Keratinocyte (primary cell): ENCODE measurements around the gene LDAF1. TPM values are rescaled to one million over a fixed set of nuclear protein-coding genes. Genes with fewer than 3 reads are reported as not detected.
"Not testable (repeated sequence)": the region's sequence is repeated elsewhere in the genome, so short reads cannot be mapped to it uniquely, and the experiment has no call there.

Experiments used
- DNase-seq: peaks from one replicate; pipeline ENCODE4 v3.0.0-alpha.2; 2011; ENCODE audit warnings: low read depth, missing footprints, low spot score
- FAIRE-seq: peaks from 2 replicates; lab custom pipeline; 2011; peaks lifted over from hg19 to GRCh38; lab: Jason Lieb, UNC
- H2AFZ ChIP-seq: 2 replicates; pipeline ENCODE4 v1.6.0; 2012; ENCODE audit warnings: low read length, control low read depth, inconsistent platforms; ENCODE audit not compliant: control insufficient read depth
- H3K27ac ChIP-seq: 2 replicates; pipeline ENCODE4 v1.5.1; 2011; ENCODE audit warnings: low read length; ENCODE audit not compliant: control insufficient read depth, insufficient read depth
- H3K27me3 ChIP-seq: 3 replicates; pipeline ENCODE4 v1.6.0; 2011; ENCODE audit warnings: low read length; ENCODE audit not compliant: control insufficient read depth, insufficient read depth; ENCODE audit errors: extremely low read depth
- H3K36me3 ChIP-seq, 2 experiments: 2 replicates in 1 of 2; 3 replicates in 1 of 2; pipeline ENCODE4 v1.5.1; 2011; ENCODE audit warnings: low read length in 2 of 2, mild to moderate bottlenecking in 1 of 2; ENCODE audit not compliant: control insufficient read depth in 2 of 2, insufficient read depth in 2 of 2; ENCODE audit errors: extremely low read depth in 1 of 2
- H3K4me1 ChIP-seq: 3 replicates; pipeline ENCODE4 v1.5.1; 2011; ENCODE audit warnings: low read length; ENCODE audit not compliant: control insufficient read depth, insufficient read depth; ENCODE audit errors: extremely low read depth
- H3K4me2 ChIP-seq: 3 replicates; pipeline ENCODE4 v1.6.0; 2011; ENCODE audit warnings: low read depth, low read length; ENCODE audit not compliant: control insufficient read depth, insufficient read depth; ENCODE audit errors: extremely low read depth
- H3K4me3 ChIP-seq, 3 experiments: fragments of 200-600 bp in 1 of 3; sonication (generic) in 1 of 3; 2 replicates in 2 of 3; 3 replicates in 1 of 3; pipeline ENCODE4 v1.5.1; 2011 to 2016; ENCODE audit warnings: low read length in 3 of 3, mild to moderate bottlenecking in 3 of 3, control low read depth in 2 of 3, inconsistent platforms in 1 of 3, low read depth in 1 of 3, mixed read lengths in 1 of 3, mixed run types in 1 of 3, moderate library complexity in 1 of 3; ENCODE audit not compliant: control insufficient read depth in 2 of 3, insufficient read depth in 2 of 3; ENCODE audit errors: extremely low read depth in 1 of 3
- H3K79me2 ChIP-seq: 2 replicates; pipeline ENCODE4 v1.6.0; 2012; ENCODE audit warnings: low read length; ENCODE audit not compliant: control insufficient read depth, insufficient read depth
- H3K9ac ChIP-seq: 3 replicates; pipeline ENCODE4 v1.6.0; 2011; ENCODE audit warnings: low read length; ENCODE audit not compliant: control insufficient read depth, insufficient read depth; ENCODE audit errors: extremely low read depth
- H3K9me1 ChIP-seq: 3 replicates; pipeline ENCODE4 v1.6.0; 2011; ENCODE audit warnings: low read length; ENCODE audit not compliant: control insufficient read depth, insufficient read depth; ENCODE audit errors: extremely low read depth
- H3K9me3 ChIP-seq: 2 replicates; pipeline ENCODE4 v1.5.1; 2012; ENCODE audit warnings: low read depth, low read length; ENCODE audit not compliant: control insufficient read depth
- H4K20me1 ChIP-seq: 3 replicates; pipeline ENCODE4 v1.6.0; 2011; ENCODE audit warnings: low read length; ENCODE audit not compliant: control insufficient read depth, insufficient read depth; ENCODE audit errors: extremely low read depth
- EZH2 ChIP-seq: IDR thresholded peaks from one replicate; pipeline ENCODE4 v1.6.1; 2012; ENCODE audit warnings: inconsistent platforms, mild to moderate bottlenecking, low read length, moderate library complexity
- dilution Hi-C: fragments of 300-500 bp; cut with MboI; formaldehyde crosslinking; loops from one replicate; pipeline ENCODE4 v1.7.0; 2020; ENCODE audit warnings: low sequenced_read_pairs; ENCODE audit not compliant: extremely low pct_ligation_motif_present
- polyA plus RNA-seq, 5 experiments: library from polyadenylated mRNA; depleted of rRNA in 3 of 5; stranded (reverse) in 3 of 5; stranded (forward) in 1 of 5; unstranded in 1 of 5; fragments of >200 nt; gene quantifications; 1 replicate in 1 of 5; 2 replicates in 3 of 5; 3 replicates in 1 of 5; pipeline versions ENCODE4 v1.2.1 to v1.2.3, GENCODE V29; 2011 to 2012; ENCODE audit warnings: missing spikeins in 2 of 5, low read depth in 1 of 5, low replicate concordance in 1 of 5
- TF ChIP-seq, protein P1 (sequence below), 3 experiments: IDR thresholded peaks in 1 of 3; conservative IDR thresholded peaks in 1 of 3; optimal IDR thresholded peaks in 1 of 3; 2 replicates in 2 of 3; 3 replicates in 1 of 3; pipeline versions ENCODE3 to v1.5.1; 2011; ENCODE audit warnings: low read length in 3 of 3, mild to moderate bottlenecking in 3 of 3, moderate library complexity in 2 of 3, control low read depth in 1 of 3, inconsistent platforms in 1 of 3; ENCODE audit not compliant: insufficient read depth in 2 of 3; ENCODE audit errors: extremely low read depth in 1 of 3

The LDAF1 gene
- polyA plus RNA-seq, 1 donor (not counting 4 experiments of a cell fraction or from before 2014, with no cell fraction given) = 45.4 TPM

GRCh38 chr16:21150375-21151001 lies 8.0 kb upstream of the LDAF1 start, which contains the start of gene DNAH3:
Gene DNAH3, minus strand, starts transcription at chr16:21150846. Its CDS starts 527 bp downstream, at chr16:21150319.
- no peaks in the 10 kb centered on the region for H4K20me1 ChIP-seq
- no peaks in the 10 kb centered on the region for H3K27me3 ChIP-seq
- dilution Hi-C loops = no loop called here
- peak; percentile 50 for DNase-seq
- H3K9me1 ChIP-seq = no peaks in the 10 kb centered on the region
- no peaks in the 10 kb centered on the region for H3K79me2 ChIP-seq
- FAIRE-seq = peak; percentile 93
- H3K4me3 ChIP-seq = peak within 1 kb of the TSS in 1 of 3 experiments; percentile 54
- TF ChIP-seq EZH2 = no peak
- TF ChIP-seq, protein P1, sequence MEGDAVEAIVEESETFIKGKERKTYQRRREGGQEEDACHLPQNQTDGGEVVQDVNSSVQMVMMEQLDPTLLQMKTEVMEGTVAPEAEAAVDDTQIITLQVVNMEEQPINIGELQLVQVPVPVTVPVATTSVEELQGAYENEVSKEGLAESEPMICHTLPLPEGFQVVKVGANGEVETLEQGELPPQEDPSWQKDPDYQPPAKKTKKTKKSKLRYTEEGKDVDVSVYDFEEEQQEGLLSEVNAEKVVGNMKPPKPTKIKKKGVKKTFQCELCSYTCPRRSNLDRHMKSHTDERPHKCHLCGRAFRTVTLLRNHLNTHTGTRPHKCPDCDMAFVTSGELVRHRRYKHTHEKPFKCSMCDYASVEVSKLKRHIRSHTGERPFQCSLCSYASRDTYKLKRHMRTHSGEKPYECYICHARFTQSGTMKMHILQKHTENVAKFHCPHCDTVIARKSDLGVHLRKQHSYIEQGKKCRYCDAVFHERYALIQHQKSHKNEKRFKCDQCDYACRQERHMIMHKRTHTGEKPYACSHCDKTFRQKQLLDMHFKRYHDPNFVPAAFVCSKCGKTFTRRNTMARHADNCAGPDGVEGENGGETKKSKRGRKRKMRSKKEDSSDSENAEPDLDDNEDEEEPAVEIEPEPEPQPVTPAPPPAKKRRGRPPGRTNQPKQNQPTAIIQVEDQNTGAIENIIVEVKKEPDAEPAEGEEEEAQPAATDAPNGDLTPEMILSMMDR (optimal IDR thresholded peaks at IDR 0.05 in 1 of 3, IDR thresholded peaks at IDR 0.05 in 1 of 3, conservative IDR thresholded peaks at IDR 0.05 in 1 of 3; ENCODE audit: extremely low read depth in 1 of 3, insufficient read depth in 2 of 3, low read length in 3 of 3) = no peak
- no peaks in the 10 kb centered on the region for H3K9me3 ChIP-seq
- H3K9ac ChIP-seq = peak within 1 kb of the TSS; percentile 46
- peak within 1 kb of the TSS; percentile 79 for H3K4me2 ChIP-seq
- H3K4me1 ChIP-seq = peaks cover 12% of the 10 kb centered on the region
- H2AFZ ChIP-seq = peak within 1 kb of the TSS; percentile 75
- H3K27ac ChIP-seq = peak within 1 kb of the TSS; percentile 40
- H3K36me3 ChIP-seq = no peaks in the 10 kb centered on the region

- not testable (repeated sequence) for H3K9me1 ChIP-seq, FAIRE-seq
Observed at GRCh38 chr16:21152160-21153030, 6.1 kb upstream of the LDAF1 start.

GRCh38 chr16:21153124-21153729 lies 5.2 kb upstream of the LDAF1 start:
- H2AFZ ChIP-seq, H3K9ac ChIP-seq, dilution Hi-C loops, H3K9me3 ChIP-seq, H3K4me3 ChIP-seq, H3K9me1 ChIP-seq, H3K27ac ChIP-seq, H3K4me2 ChIP-seq, FAIRE-seq, DNase-seq, H3K79me2 ChIP-seq, H3K27me3 ChIP-seq, H4K20me1 ChIP-seq, H3K36me3 ChIP-seq: not testable (repeated sequence)
- peaks cover 24% of the 10 kb centered on the region for H3K4me1 ChIP-seq

More at GRCh38 chr16:21152160-21153030, 6.1 kb upstream of the LDAF1 start:
- H3K9me3 ChIP-seq, H4K20me1 ChIP-seq, H3K27me3 ChIP-seq, H3K36me3 ChIP-seq, H3K27ac ChIP-seq, H3K79me2 ChIP-seq, dilution Hi-C loops, H3K4me3 ChIP-seq, H3K9ac ChIP-seq, H2AFZ ChIP-seq, DNase-seq, H3K4me2 ChIP-seq: not testable (repeated sequence)
- peaks cover 17% of the 10 kb centered on the region for H3K4me1 ChIP-seq

- DNase-seq, H3K9me3 ChIP-seq, FAIRE-seq, H3K27ac ChIP-seq, H2AFZ ChIP-seq, H3K9ac ChIP-seq, H4K20me1 ChIP-seq, H3K36me3 ChIP-seq, H3K4me2 ChIP-seq, H3K27me3 ChIP-seq, dilution Hi-C loops, H3K4me3 ChIP-seq, H3K9me1 ChIP-seq: not testable (repeated sequence)
- peaks cover 28% of the 10 kb centered on the region for H3K4me1 ChIP-seq
- peaks cover 22% of the 10 kb centered on the region for H3K79me2 ChIP-seq
Observed at GRCh38 chr16:21156011-21156410, 2.5 kb upstream of the LDAF1 start.
